ENCODE results near the gene MYH10.

DNA sequence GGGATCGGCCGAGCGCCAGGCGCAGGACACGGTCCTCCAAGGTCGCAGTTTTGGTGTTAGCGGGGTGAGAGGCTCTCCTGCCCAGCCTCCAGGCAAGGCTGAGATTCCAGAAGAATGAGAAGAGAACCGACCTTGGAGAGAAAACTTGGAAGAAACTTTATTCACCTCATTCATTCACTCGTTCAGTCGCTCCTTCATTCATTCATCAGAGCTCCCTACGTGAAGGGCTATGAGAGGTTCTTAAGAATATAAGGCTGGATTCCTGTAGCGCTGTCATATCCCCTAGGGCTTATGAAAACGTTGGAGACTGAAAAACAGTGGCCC, 991 bp upstream of the MYH10 start:
- TF ChIP-seq, protein P1, sequence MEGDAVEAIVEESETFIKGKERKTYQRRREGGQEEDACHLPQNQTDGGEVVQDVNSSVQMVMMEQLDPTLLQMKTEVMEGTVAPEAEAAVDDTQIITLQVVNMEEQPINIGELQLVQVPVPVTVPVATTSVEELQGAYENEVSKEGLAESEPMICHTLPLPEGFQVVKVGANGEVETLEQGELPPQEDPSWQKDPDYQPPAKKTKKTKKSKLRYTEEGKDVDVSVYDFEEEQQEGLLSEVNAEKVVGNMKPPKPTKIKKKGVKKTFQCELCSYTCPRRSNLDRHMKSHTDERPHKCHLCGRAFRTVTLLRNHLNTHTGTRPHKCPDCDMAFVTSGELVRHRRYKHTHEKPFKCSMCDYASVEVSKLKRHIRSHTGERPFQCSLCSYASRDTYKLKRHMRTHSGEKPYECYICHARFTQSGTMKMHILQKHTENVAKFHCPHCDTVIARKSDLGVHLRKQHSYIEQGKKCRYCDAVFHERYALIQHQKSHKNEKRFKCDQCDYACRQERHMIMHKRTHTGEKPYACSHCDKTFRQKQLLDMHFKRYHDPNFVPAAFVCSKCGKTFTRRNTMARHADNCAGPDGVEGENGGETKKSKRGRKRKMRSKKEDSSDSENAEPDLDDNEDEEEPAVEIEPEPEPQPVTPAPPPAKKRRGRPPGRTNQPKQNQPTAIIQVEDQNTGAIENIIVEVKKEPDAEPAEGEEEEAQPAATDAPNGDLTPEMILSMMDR (IDR thresholded peaks at IDR 0.05), result no peak
- TF ChIP-seq POLR2A (IDR thresholded peaks at IDR 0.05) (no peak), EP300 (IDR thresholded peaks at IDR 0.05) (no peak)
